CD4-positive, alpha-beta memory T cell (primary cell): Measurements from ENCODE around the gene UNK. TPM values are rescaled to one million over a fixed set of nuclear protein-coding genes. Genes with fewer than 3 reads are reported as not detected.

ENCODE experiments used
- CTCF ChIA-PET: fragments of 350-600 bp; sonication (Branson Sonifier 250); formaldehyde crosslinking; loops from one replicate; lab custom pipeline; 2021; ENCODE audit warnings: inconsistent platforms; ENCODE audit not compliant: partially characterized antibody; lab: Charles Lee
- POLR2A ChIA-PET: fragments of 350-600 bp; sonication (Branson Sonifier 250); formaldehyde crosslinking; loops from one replicate; lab custom pipeline; 2021; ENCODE audit not compliant: partially characterized antibody; lab: Charles Lee
- DNase-seq, 5 donors: peaks; one replicate each; pipeline versions ENCODE4 v3.0.0 to v3.0.0-alpha.2; 2020 to 2022; ENCODE audit warnings: mixed read lengths in 1 of 5
- H3K27ac ChIP-seq: one replicate; pipeline ENCODE4 v1.7.0; 2013; ENCODE audit warnings: low read depth, low read length
- H3K27me3 ChIP-seq: 2 replicates; pipeline ENCODE4 v1.7.0; 2013; ENCODE audit warnings: mild to moderate bottlenecking, low read length, moderate library complexity; ENCODE audit not compliant: insufficient read depth
- H3K36me3 ChIP-seq: 2 replicates; pipeline ENCODE4 v1.7.0; 2013; ENCODE audit warnings: mild to moderate bottlenecking, low read length, moderate library complexity; ENCODE audit not compliant: insufficient read depth
- H3K4me1 ChIP-seq: 2 replicates; pipeline ENCODE4 v1.7.0; 2013; ENCODE audit warnings: mild to moderate bottlenecking, low read length, moderate library complexity; ENCODE audit not compliant: insufficient read depth
- H3K4me3 ChIP-seq, 2 donors: one replicate each; pipeline ENCODE4 v1.7.0; 2013; ENCODE audit warnings: low read length in 2 of 2, mild to moderate bottlenecking in 1 of 2
- H3K9me3 ChIP-seq, 2 donors: one replicate each; pipeline ENCODE4 v1.7.0; 2013; ENCODE audit warnings: low read length in 2 of 2, control low read depth in 1 of 2; ENCODE audit not compliant: control insufficient read depth in 1 of 2
- H3K27ac Mint-ChIP-seq, 7 donors: one replicate each; pipeline ENCODE4 v1.8.0; 2020 to 2021; ENCODE audit warnings: mixed read lengths in 7 of 7, mild to moderate bottlenecking in 6 of 7, inconsistent platforms in 3 of 7, moderate library complexity in 3 of 7
- H3K27me3 Mint-ChIP-seq, 2 donors: one replicate each; pipeline ENCODE4 v1.8.0; 2020 to 2021; ENCODE audit warnings: mixed read lengths in 2 of 2
- H3K36me3 Mint-ChIP-seq, 2 donors: one replicate each; pipeline ENCODE4 v1.8.0; 2020 to 2021; ENCODE audit warnings: mixed read lengths in 2 of 2, inconsistent platforms in 1 of 2, mild to moderate bottlenecking in 1 of 2
- H3K4me1 Mint-ChIP-seq, 4 donors: one replicate each; pipeline ENCODE4 v1.8.0; 2020 to 2021; ENCODE audit warnings: mixed read lengths in 4 of 4, mild to moderate bottlenecking in 1 of 4
- H3K4me3 Mint-ChIP-seq, 8 donors: one replicate each; pipeline ENCODE4 v1.8.0; 2020 to 2021; ENCODE audit warnings: mixed read lengths in 8 of 8, mild to moderate bottlenecking in 7 of 8, moderate library complexity in 6 of 8, inconsistent platforms in 3 of 8
- H3K9me3 Mint-ChIP-seq, 8 donors: one replicate each; pipeline ENCODE4 v1.8.0; 2020 to 2021; ENCODE audit warnings: mixed read lengths in 8 of 8, mild to moderate bottlenecking in 5 of 8, inconsistent platforms in 3 of 8, moderate library complexity in 1 of 8
- intact Hi-C: fragments of 100-400 bp; cut with micrococcal nuclease; formaldehyde crosslinking; loops from one replicate; pipeline ENCODE4 v1.15.1; 2023
- polyA plus RNA-seq, 2 donors: library from polyadenylated mRNA; unstranded; fragments of 300-500 nt; fragmentation: Illumina TruSeq; gene quantifications; one replicate each; pipeline ENCODE4 v1.2.3, GENCODE V29; 2021
- total RNA-seq, 2 experiments: library from RNA; stranded (reverse); gene quantifications; one replicate each; pipeline ENCODE4 v1.2.3, GENCODE V29; 2021

UNK gene
- total and polyA plus RNA-seq, 4 experiments from 2014 or later = 22.2 to 48.1 (median 34.4) TPM

GRCh38 chr17:75779987-75780889, 4.4 kb upstream of the UNK start:
- Mint-ChIP-seq H3K4me3 (peak overlapping the region; percentile 94 to 99 (median 98)), H3K9me3 (peaks cover 0 to 6% (median 1%) of the 10 kb centered on the region in 8 donors), H3K36me3 (peaks cover 28 to 43% of the 10 kb centered on the region in 2 donors), H3K4me1 (peaks cover 32 to 70% (median 49%) of the 10 kb centered on the region in 4 donors), H3K27ac (peak overlapping the region; percentile 90 to 100 (median 99)), H3K27me3 (peaks cover 1 to 2% of the 10 kb centered on the region in 2 donors)
- DNase-seq = no peak
- peaks cover 48% of the 10 kb centered on the region for H3K4me1 ChIP-seq
- no peak overlapping the region for H3K4me3 ChIP-seq
- H3K36me3 ChIP-seq = peaks cover 31% of the 10 kb centered on the region
- ChIA-PET POLR2A (interaction anchor here (0.5 to 16.6 kb wide), 30 partner anchors 9 to 780 kb away, joined by 3 to 556 read pairs (median 4); partner anchors contain the start of genes ACOX1, GALK1, MIF4GD and MRPL38), CTCF (interaction anchor here (0.7 to 1.7 kb wide), 8 partner anchors 15 to 116 kb away, joined by 3 to 9 read pairs (median 4); partner anchors contain the start of genes GALK1, TRIM65 and WBP2)
- H3K9me3 ChIP-seq = no peaks in the 10 kb centered on the region
- peak overlapping the region; percentile 98 for H3K27ac ChIP-seq
- H3K27me3 ChIP-seq = no peaks in the 10 kb centered on the region
- intact Hi-C loops = loop anchor here (1.0 to 2.0 kb wide), 4 partner anchors 15 to 117 kb away; partner anchors contain the start of genes GALK1, TRIM65 and WBP2

DNA sequence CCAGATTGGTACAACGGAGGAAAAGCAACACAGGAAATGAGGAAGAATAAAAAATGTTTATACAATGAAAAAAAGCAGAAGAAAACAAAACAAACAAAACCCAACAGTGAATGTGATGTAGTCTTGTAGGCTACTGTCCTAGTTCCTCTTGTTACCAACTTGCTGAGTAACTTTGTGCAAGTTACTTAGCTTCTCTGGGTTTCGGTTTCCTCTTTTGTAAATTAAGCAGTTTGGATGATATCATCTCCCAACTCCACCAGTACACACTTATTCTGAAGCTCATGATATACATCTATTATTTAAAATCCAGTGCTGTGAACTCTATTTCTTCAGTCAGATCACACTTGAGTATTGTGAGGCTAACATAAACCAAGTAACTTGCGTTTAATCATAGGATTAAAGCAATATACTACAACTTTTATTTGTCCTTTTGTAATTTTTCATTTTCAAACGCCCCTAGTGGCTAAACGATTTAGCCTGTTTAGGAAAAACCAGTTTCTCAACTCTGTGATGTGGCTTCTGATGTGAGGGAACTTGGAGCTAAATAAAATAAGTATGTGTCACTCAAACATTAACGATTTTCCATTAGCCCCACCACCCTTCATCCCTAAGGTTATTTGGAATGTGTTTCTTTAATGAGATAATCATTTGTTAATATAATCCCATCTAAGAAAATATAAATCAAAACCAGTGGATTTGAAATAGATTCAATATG, 1.4 kb upstream of the UNK start:
- intact Hi-C loops = no loop called here
- Histone ChIP-seq H3K36me3 (peaks cover 8% of the 10 kb centered on the region), H3K27me3 (no peaks in the 10 kb centered on the region), H3K27ac (peak overlapping the region; percentile 100), H3K9me3 (no peaks in the 10 kb centered on the region), H3K4me3 (peak overlapping the region; percentile 2 to 45), H3K4me1 (peaks cover 51% of the 10 kb centered on the region)
- ChIA-PET POLR2A (interaction anchor here (0.6 to 16.6 kb wide), 21 partner anchors 7 to 615 kb away, joined by 3 to 556 read pairs (median 6); partner anchors contain the start of genes ACOX1, GALK1, MRPL38 and PRPSAP1), CTCF (interaction anchor here (0.7 to 2.8 kb wide), 20 partner anchors 9 to 122 kb away, joined by 3 to 29 read pairs (median 6); partner anchors contain the start of genes GALK1, MRPL38, TRIM47 and UNC13D)
- Mint-ChIP-seq H3K4me1 (peaks cover 28 to 62% (median 44%) of the 10 kb centered on the region in 4 donors), H3K9me3 (peaks cover 0 to 6% (median 1%) of the 10 kb centered on the region in 8 donors), H3K4me3 (peak overlapping the region; percentile 88 to 97 (median 94)), H3K27ac (peak overlapping the region; percentile 95 to 100 (median 99)), H3K27me3 (peaks cover 1 to 2% of the 10 kb centered on the region in 2 donors), H3K36me3 (peaks cover 11 to 19% of the 10 kb centered on the region in 2 donors)
- DNase-seq = peak in 4 of 5 donors; percentile 60 to 69 (median 67)

DNA sequence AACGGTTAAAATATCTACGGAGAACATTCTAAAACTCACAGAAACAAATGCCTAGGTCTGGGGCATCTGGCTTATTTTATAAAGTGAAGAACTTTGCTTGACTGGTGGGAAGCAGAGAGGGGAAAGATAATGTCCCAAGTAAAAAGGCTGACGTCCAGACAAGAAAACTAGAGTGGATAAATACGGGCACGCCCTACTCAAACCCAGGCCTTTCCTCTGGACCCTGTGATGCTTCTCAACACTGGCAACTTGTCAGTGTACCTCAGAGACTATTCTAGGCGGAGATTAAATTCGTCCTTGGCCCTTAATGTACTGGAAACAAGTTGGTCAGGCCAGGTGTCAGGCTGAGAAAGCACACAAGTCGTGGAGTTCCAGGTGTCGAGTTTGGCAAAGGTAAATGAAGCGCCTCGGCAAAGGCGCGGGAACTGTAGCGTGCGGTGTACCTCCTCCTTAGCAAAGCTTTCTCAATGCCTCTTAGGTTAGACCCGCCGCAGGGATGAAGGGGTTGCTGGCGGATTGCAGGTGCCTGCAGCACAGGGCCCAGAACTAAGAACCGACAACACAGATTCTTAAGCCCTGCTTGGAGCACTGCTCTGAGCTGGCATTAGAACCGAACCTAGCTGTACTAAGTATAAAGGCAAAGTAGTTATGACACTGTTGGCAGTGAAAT, 668 bp upstream of the UNK start:
- Mint-ChIP-seq H3K4me3 (peak overlapping the region; percentile 88 to 97 (median 94)), H3K27me3 (peaks cover 1 to 2% of the 10 kb centered on the region in 2 donors), H3K4me1 (peaks cover 26 to 55% (median 42%) of the 10 kb centered on the region in 4 donors), H3K9me3 (peaks cover 0 to 5% (median 1%) of the 10 kb centered on the region in 8 donors), H3K27ac (peak overlapping the region; percentile 95 to 100 (median 99)), H3K36me3 (peaks cover 4 to 12% of the 10 kb centered on the region in 2 donors)
- Histone ChIP-seq H3K4me1 (peaks cover 51% of the 10 kb centered on the region), H3K27ac (peak overlapping the region; percentile 100), H3K27me3 (no peaks in the 10 kb centered on the region), H3K36me3 (peaks cover under 1% of the 10 kb centered on the region), H3K4me3 (peak overlapping the region; percentile 66 to 79), H3K9me3 (no peaks in the 10 kb centered on the region)
- CTCF ChIA-PET = interaction anchor here (1.0 to 2.8 kb wide), 21 partner anchors 8 to 121 kb away, joined by 3 to 29 read pairs (median 7); partner anchors contain the start of genes GALK1, MRPL38, TRIM47 and UNC13D
- intact Hi-C loops = loop anchor here (1.0 to 2.0 kb wide), 2 partner anchors 71 to 195 kb away; partner anchors contain the start of genes ACOX1, TEN1 and WBP2
- DNase-seq = peak in 1 of 5 donors; percentile 57
- POLR2A ChIA-PET = interaction anchor here (0.6 to 16.6 kb wide), 27 partner anchors 8 to 614 kb away, joined by 3 to 556 read pairs (median 6); partner anchors contain the start of genes ACOX1, GALK1, LLGL2 and MRPL38

- H3K27ac ChIP-seq = peak overlapping the region; percentile 100
- Mint-ChIP-seq H3K9me3 (no peaks in the 10 kb centered on the region), H3K27ac (peak overlapping the region; percentile 95 to 100 (median 99)), H3K4me1 (peaks cover 20 to 46% (median 36%) of the 10 kb centered on the region in 4 donors), H3K27me3 (no peaks in the 10 kb centered on the region), H3K4me3 (peak overlapping the region; percentile 88 to 97 (median 94)), H3K36me3 (peaks cover 0 to 6% of the 10 kb centered on the region in 2 donors)
- no peaks in the 10 kb centered on the region for H3K36me3 ChIP-seq
- no peaks in the 10 kb centered on the region for H3K27me3 ChIP-seq
- peak overlapping the region; percentile 66 to 83 for H3K4me3 ChIP-seq
- ChIA-PET CTCF (interaction anchor here (1.0 to 2.8 kb wide), 13 partner anchors 8 to 112 kb away, joined by 3 to 19 read pairs (median 4); partner anchors contain the start of genes TRIM65 and WBP2), POLR2A (interaction anchor here (0.7 to 16.6 kb wide), 25 partner anchors 9 to 941 kb away, joined by 3 to 556 read pairs (median 7); partner anchors contain the start of genes GALK1, JMJD6, METTL23 and MIF4GD)
- intact Hi-C loops = loop anchor here (1.0 to 2.0 kb wide), 2 partner anchors 42 to 194 kb away; partner anchors contain the start of genes ACOX1 and TEN1
- no peak for DNase-seq
- H3K4me1 ChIP-seq = peaks cover 47% of the 10 kb centered on the region
- no peaks in the 10 kb centered on the region for H3K9me3 ChIP-seq
Observed at GRCh38 chr17:75785016-75785890, 647 bp downstream of the UNK start.

- H3K4me3 ChIP-seq = no peak overlapping the region
- peak overlapping the region in 1 of 7 donors; percentile 42 for H3K27ac Mint-ChIP-seq
- peaks cover 19 to 27% (median 25%) of the 10 kb centered on the region in 4 donors for H3K4me1 Mint-ChIP-seq
- no peak overlapping the region for H3K27ac ChIP-seq
- H3K27me3 Mint-ChIP-seq = no peaks in the 10 kb centered on the region
- no peak for DNase-seq
- peaks cover 22% of the 10 kb centered on the region for H3K4me1 ChIP-seq
- intact Hi-C loops = no loop called here
- no peaks in the 10 kb centered on the region for H3K9me3 ChIP-seq
- ChIA-PET POLR2A (interaction anchor here (1.2 to 1.3 kb wide), 2 partner anchors 11 to 105 kb away, joined by 3 to 4 read pairs; partner anchors contain the start of gene TRIM65), CTCF (interaction anchor here (0.8 to 1.8 kb wide), 8 partner anchors 8 to 215 kb away, joined by 3 to 7 read pairs (median 4); partner anchors contain the start of gene TRIM65)
- H3K4me3 Mint-ChIP-seq = no peak overlapping the region
- H3K36me3 ChIP-seq = peaks cover 13% of the 10 kb centered on the region
- peaks cover 18 to 33% of the 10 kb centered on the region in 2 donors for H3K36me3 Mint-ChIP-seq
- no peaks in the 10 kb centered on the region for H3K27me3 ChIP-seq
- H3K9me3 Mint-ChIP-seq = no peaks in the 10 kb centered on the region
Observed at GRCh38 chr17:75791254-75791653, 6.6 kb downstream of the UNK start.
